ENCODE measurements around the gene PER2. TPM values are rescaled to one million over a fixed set of nuclear protein-coding genes. Genes with fewer than 3 reads are reported as not detected.

The PER2 gene
- total and polyA plus RNA-seq, 2 of the 13 experiments (the other 11 are each of a cell fraction or from before 2014, with no cell fraction given): 5.1 to 9.4 TPM

- no peaks in the 10 kb centered on the region for H3K79me2 ChIP-seq (ENCODE audit: insufficient read depth, low read length)
- peaks cover 15 to 73% of the 10 kb centered on the region in 2 experiments for H3K36me3 ChIP-seq (replicated peaks in 1 of 2; ENCODE audit: control insufficient read depth in 1 of 2, insufficient read depth in 2 of 2, low read length in 2 of 2)
- ATAC-seq (peak; percentile 27), DNase-seq (ENCODE audit: low spot score) (no peak), FAIRE-seq (no peak)
- no peaks in the 10 kb centered on the region for H4K20me1 ChIP-seq (ENCODE audit: insufficient read depth, low read length)
- WGBS (ENCODE audit: low lambda C conversion rate): 84% methylated on average over 12 of the region's 12 CpGs
- H3K4me1 ChIP-seq (ENCODE audit: insufficient read depth, low read length): peaks cover 50% of the 10 kb centered on the region
- no TSS peak for BruUV-seq (replicated peaks)
- POLR2A ChIA-PET: interaction anchor here (0.9 to 3.1 kb wide), 10 partner anchors 12 to 202 kb away, joined by 3 to 44 read pairs (median 7); partner anchors contain the start of genes HES6, PER2 and SCLY
- no peaks in the 10 kb centered on the region for H3K27me3 ChIP-seq (ENCODE audit: control insufficient read depth in 1 of 2, insufficient read depth in 2 of 2, low read length in 2 of 2)
- peak overlapping the region; percentile 77 for H3K4me2 ChIP-seq (ENCODE audit: low read depth, low read length)
- no peaks in the 10 kb centered on the region for H3K9me3 ChIP-seq (ENCODE audit: low read length)
- H3K9ac ChIP-seq (ENCODE audit: insufficient read depth, low read depth, low read length): peak overlapping the region; percentile 52
- CTCF ChIA-PET (ENCODE audit: low intra/inter-chr PET ratio, low total read pairs): interaction anchor here (0.7 to 2.2 kb wide), 4 partner anchors 26 to 404 kb away, joined by 3 to 6 read pairs (median 4); partner anchors contain the start of gene PER2
- in situ Hi-C loops (cut with HindIII; ENCODE audit: extremely low pct_ligation_motif_present, low pct_unique_long_range_greater_than_20kb) (loop anchor here (10.0 kb wide), 1 partner anchor 408 kb away; the partner anchor contains the start of gene RAMP1), intact Hi-C loops (cut with micrococcal nuclease; ENCODE audit: unreplicated experiment) (loop anchor here (1.0 kb wide), 4 partner anchors 23 to 404 kb away; partner anchors contain the start of gene ILKAP)
- H3K4me3 ChIP-seq (replicated peaks in 1 of 3; ENCODE audit: insufficient read depth in 1 of 3, low read depth in 2 of 3, low read length in 3 of 3): peak overlapping the region in 1 of 3 experiments; percentile 44; a peak in 2 of 6 replicates
- H2AFZ ChIP-seq (ENCODE audit: low read length): no peak overlapping the region
- H3K27ac ChIP-seq (ENCODE audit: extremely low read length, insufficient read depth, low read length): peak overlapping the region; percentile 88
- TF ChIP-seq ZNF550 (CRISPR knock-in tag; IDR thresholded peaks at IDR 0.05; ENCODE audit: borderline replicate concordance) (no peak), PAWR (CRISPR knock-in tag; IDR thresholded peaks at IDR 0.05; ENCODE audit: borderline replicate concordance) (no peak), AGO1 (IDR thresholded peaks at IDR 0.05; ENCODE audit: low read depth, low read length, poor library complexity, severe bottlenecking) (no peak), MAFK (conservative IDR thresholded peaks at IDR 0.05 in 1 of 2, IDR thresholded peaks at IDR 0.05 in 1 of 2; ENCODE audit: low read length in 2 of 2) (no peak), ZMYM4 (CRISPR knock-in tag; IDR thresholded peaks at IDR 0.05) (no peak), ATAD3A (CRISPR knock-in tag; IDR thresholded peaks at IDR 0.05) (no peak), CBX2 (IDR thresholded peaks at IDR 0.05; ENCODE audit: low read depth, low read length) (no peak), CBX2 (CRISPR knock-in tag; IDR thresholded peaks at IDR 0.05; ENCODE audit: low read depth) (no peak), ZBTB38 (CRISPR knock-in tag; IDR thresholded peaks at IDR 0.05) (0 out of 2 replicates have a peak, but pooled peaks have one; percentile 34), ZNF207 (IDR thresholded peaks at IDR 0.05; ENCODE audit: borderline replicate concordance) (no peak), ZMAT5 (CRISPR knock-in tag; IDR thresholded peaks at IDR 0.05; ENCODE audit: borderline replicate concordance, low read depth) (no peak), NFE2L2 (IDR thresholded peaks at IDR 0.05; ENCODE audit: low read length) (no peak), ZNF761 (CRISPR knock-in tag; conservative IDR thresholded peaks at IDR 0.05) (peak; percentile 18; the same call in 1 of the 2 replicates), SMAD1 (CRISPR knock-in tag; IDR thresholded peaks at IDR 0.05; ENCODE audit: borderline replicate concordance, low read depth) (0 out of 2 replicates have a peak, but pooled peaks have one; percentile 63), POGK (CRISPR knock-in tag; conservative IDR thresholded peaks at IDR 0.05) (no peak), ZMYM2 (CRISPR knock-in tag; IDR thresholded peaks at IDR 0.05) (no peak), ZNF883 (CRISPR knock-in tag; IDR thresholded peaks at IDR 0.05; ENCODE audit: not compliant biosample characterization) (peak; percentile 46), MTA1 (CRISPR knock-in tag; IDR thresholded peaks at IDR 0.05; ENCODE audit: borderline replicate concordance) (0 out of 2 replicates have a peak, but pooled peaks have one; percentile 7), ZNF292 (CRISPR knock-in tag; IDR thresholded peaks at IDR 0.05; ENCODE audit: borderline replicate concordance, low read depth) (no peak), CCDC6 (CRISPR knock-in tag; IDR thresholded peaks at IDR 0.05) (no peak), NFIB (CRISPR knock-in tag; IDR thresholded peaks at IDR 0.05; ENCODE audit: borderline replicate concordance) (peak; percentile 86; the same call in 1 of the 2 replicates), TBX2 (CRISPR knock-in tag; IDR thresholded peaks at IDR 0.05; ENCODE audit: borderline replicate concordance) (no peak), TBP (CRISPR knock-in tag; IDR thresholded peaks at IDR 0.05) (no peak)
Measured at GRCh38 chr2:238262496-238263122, 25.8 kb downstream of the PER2 start.
